ENCODE results near the gene BCL11A. TPM values are rescaled to one million over a fixed set of nuclear protein-coding genes. Genes with fewer than 3 reads are reported as not detected.

Gene BCL11A
- total RNA-seq, 1 donor from 2014 or later, result 331 TPM

DNA sequence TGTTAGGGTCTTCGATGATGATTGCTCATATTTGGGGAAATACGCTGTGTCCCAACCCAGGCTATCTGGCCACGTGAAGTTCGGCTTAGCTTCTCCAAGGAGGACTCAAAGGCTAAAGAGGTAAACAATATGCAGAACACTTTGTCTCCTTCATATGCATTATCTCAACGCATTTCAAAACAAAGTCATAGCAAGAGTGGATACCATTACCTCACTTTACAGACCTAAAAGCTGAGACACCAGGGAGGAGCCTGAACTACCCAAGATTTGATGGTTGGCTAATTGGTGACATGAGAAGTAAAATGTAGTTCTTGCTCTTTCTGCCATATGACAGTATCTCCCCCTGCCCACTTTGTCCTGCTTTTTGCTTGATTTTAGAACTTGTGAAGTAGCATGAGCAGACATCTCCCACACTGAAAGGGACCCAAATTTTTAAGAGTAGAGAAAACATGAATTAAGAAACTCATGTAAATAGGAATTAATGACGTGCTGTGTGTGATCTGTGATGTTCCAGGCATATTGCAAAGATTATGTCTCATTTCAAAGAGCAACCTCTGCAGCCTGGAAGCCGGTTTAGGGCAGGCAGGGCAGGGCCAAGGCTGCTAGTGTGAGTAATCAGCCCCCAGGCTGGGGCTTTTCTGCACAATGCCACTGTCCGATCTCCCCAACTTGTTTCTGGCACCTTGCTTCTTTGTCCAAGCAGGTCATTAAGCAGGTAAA is 144.5 kb downstream of the BCL11A start:
- intact Hi-C loops (cut with micrococcal nuclease), result no loop called here
- no peak overlapping the region for H3K4me3 Mint-ChIP-seq
- no peak for ATAC-seq (ENCODE audit: low read depth)
- TF ChIP-seq, protein P1, sequence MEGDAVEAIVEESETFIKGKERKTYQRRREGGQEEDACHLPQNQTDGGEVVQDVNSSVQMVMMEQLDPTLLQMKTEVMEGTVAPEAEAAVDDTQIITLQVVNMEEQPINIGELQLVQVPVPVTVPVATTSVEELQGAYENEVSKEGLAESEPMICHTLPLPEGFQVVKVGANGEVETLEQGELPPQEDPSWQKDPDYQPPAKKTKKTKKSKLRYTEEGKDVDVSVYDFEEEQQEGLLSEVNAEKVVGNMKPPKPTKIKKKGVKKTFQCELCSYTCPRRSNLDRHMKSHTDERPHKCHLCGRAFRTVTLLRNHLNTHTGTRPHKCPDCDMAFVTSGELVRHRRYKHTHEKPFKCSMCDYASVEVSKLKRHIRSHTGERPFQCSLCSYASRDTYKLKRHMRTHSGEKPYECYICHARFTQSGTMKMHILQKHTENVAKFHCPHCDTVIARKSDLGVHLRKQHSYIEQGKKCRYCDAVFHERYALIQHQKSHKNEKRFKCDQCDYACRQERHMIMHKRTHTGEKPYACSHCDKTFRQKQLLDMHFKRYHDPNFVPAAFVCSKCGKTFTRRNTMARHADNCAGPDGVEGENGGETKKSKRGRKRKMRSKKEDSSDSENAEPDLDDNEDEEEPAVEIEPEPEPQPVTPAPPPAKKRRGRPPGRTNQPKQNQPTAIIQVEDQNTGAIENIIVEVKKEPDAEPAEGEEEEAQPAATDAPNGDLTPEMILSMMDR (IDR thresholded peaks at IDR 0.05), result no peak
- no peaks in the 10 kb centered on the region for H3K27me3 Mint-ChIP-seq
- no peaks in the 10 kb centered on the region for H3K9me3 Mint-ChIP-seq
- H3K4me1 Mint-ChIP-seq, result peaks cover 93% of the 10 kb centered on the region
- no peak for DNase-seq
- ChIA-PET POLR2A (interaction anchor here (0.7 to 1.4 kb wide), 5 partner anchors 9 to 141 kb away, joined by 3 to 7 read pairs (median 5); no protein-coding TSS in a partner anchor), CTCF (interaction anchor here (1.2 kb wide), 1 partner anchor 141 kb away, joined by 4 read pairs; no protein-coding TSS in a partner anchor)
- peak overlapping the region; percentile 82 for H3K27ac Mint-ChIP-seq
- H3K36me3 Mint-ChIP-seq (ENCODE audit: low read depth), result no peaks in the 10 kb centered on the region

DNA sequence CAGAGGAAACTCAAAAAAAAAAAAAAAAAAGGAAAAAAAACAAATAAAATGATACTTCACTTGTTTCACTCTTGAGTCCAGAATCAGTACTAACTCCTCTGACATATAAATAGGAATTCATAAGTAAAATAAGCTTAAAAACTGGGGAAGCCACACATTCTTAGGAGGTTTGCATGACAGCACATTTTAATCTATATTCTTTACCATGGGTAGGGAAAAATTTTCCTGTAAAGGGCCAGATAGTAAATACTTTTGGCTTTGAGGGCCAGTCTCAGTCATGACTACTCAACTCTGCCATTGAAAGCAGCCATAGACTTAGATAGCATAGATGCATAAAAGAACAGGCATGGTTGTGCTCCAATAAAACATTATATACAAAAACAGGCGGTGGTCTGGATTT is 145.2 kb downstream of the BCL11A start:
- ChIA-PET CTCF (no interaction called here), POLR2A (interaction anchor here (0.7 to 2.3 kb wide), 10 partner anchors 9 to 500 kb away, joined by 3 to 14 read pairs (median 6); no protein-coding TSS in a partner anchor)
- no peak for DNase-seq
- TF ChIP-seq, protein P1 (IDR thresholded peaks at IDR 0.05), result no peak
- ATAC-seq (ENCODE audit: low read depth), result no peak
- Mint-ChIP-seq H3K4me1 (peaks cover 90% of the 10 kb centered on the region), H3K36me3 (ENCODE audit: low read depth) (no peaks in the 10 kb centered on the region), H3K27me3 (no peaks in the 10 kb centered on the region), H3K27ac (peak overlapping the region; percentile 77), H3K9me3 (no peaks in the 10 kb centered on the region), H3K4me3 (no peak overlapping the region)
- intact Hi-C loops (cut with micrococcal nuclease), result no loop called here

DNA sequence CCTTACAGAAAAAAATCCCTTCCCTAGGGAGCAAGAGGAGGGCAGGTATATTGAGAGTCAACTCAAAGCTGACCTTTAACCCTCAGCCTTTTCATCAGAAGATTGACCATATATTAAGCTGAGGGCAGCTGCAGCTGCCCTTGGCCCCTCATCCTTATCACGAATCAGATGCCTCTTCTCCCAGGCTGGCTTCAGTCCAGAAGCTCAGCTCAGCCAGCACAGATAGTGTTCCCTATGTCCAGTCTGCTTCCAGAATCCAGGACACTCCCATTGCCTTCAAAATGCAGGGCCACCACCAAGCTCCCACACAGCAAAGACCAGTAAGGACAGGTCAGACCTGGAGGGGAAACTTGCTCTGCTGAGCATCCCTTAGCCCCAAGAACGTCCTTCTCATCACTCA is 146.1 kb downstream of the BCL11A start:
- Mint-ChIP-seq H3K9me3 (no peaks in the 10 kb centered on the region), H3K27ac (peak overlapping the region; percentile 77), H3K27me3 (no peaks in the 10 kb centered on the region), H3K36me3 (ENCODE audit: low read depth) (no peaks in the 10 kb centered on the region), H3K4me1 (peaks cover 88% of the 10 kb centered on the region), H3K4me3 (no peak overlapping the region)
- DNase-seq, result no peak
- TF ChIP-seq, protein P1 (IDR thresholded peaks at IDR 0.05), result no peak
- ChIA-PET CTCF (interaction anchor here (1.2 kb wide), 1 partner anchor 143 kb away, joined by 8 read pairs; no protein-coding TSS in a partner anchor), POLR2A (interaction anchor here (1.0 to 2.3 kb wide), 8 partner anchors 8 to 147 kb away, joined by 3 to 13 read pairs (median 6); partner anchors contain the start of gene BCL11A)
- intact Hi-C loops (cut with micrococcal nuclease), result loop anchor here (2.0 kb wide), 1 partner anchor 15 kb away; no protein-coding TSS in a partner anchor
- ATAC-seq (ENCODE audit: low read depth), result no peak

DNA sequence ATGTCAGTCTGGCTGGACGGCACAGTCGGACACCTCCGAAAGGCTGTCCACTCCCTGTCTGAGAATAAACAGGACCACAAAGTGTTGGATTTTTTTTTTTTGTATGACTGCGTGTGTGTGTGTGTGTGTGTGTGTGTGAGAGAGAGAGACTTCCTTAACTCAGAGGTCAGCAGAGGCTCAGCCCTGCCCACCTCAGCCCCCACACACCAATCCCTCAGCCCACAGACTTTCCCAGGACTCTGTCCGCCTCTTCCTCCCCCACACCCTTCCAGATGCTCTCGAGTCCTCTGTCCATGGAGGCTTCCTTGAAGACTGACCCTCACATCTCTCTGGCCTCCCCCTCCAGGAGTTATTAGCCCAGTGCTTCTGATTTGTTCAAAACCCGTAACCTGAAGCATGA is 147.3 kb downstream of the BCL11A start:
- H3K4me1 Mint-ChIP-seq, result peaks cover 81% of the 10 kb centered on the region
- H3K36me3 Mint-ChIP-seq (ENCODE audit: low read depth), result no peaks in the 10 kb centered on the region
- intact Hi-C loops (cut with micrococcal nuclease), result loop anchor here (2.0 kb wide), 1 partner anchor 13 kb away; no protein-coding TSS in a partner anchor
- peak overlapping the region; percentile 62 for H3K27ac Mint-ChIP-seq
- TF ChIP-seq, protein P1 (IDR thresholded peaks at IDR 0.05), result no peak
- POLR2A ChIA-PET, result interaction anchor here (0.6 to 2.3 kb wide), 10 partner anchors 14 to 148 kb away, joined by 3 to 10 read pairs (median 4); partner anchors contain the start of gene BCL11A
- ATAC-seq (ENCODE audit: low read depth), result no peak
- no peak for DNase-seq
- CTCF ChIA-PET, result interaction anchor here (0.8 to 1.2 kb wide), 2 partner anchors 34 to 144 kb away, joined by 3 to 8 read pairs; no protein-coding TSS in a partner anchor
- no peaks in the 10 kb centered on the region for H3K9me3 Mint-ChIP-seq
- no peak overlapping the region for H3K4me3 Mint-ChIP-seq
- H3K27me3 Mint-ChIP-seq, result no peaks in the 10 kb centered on the region

Measured in activated B cell treated with CpG ODN at 0.5 μM for 24 hours (primary cell).